ENCODE data around the gene SET. TPM values are rescaled to one million over a fixed set of nuclear protein-coding genes. Genes with fewer than 3 reads are reported as not detected.
A peak's percentile ranks its signal among the peaks of the same experiment; 100 is the strongest.

SET gene
- total and polyA plus RNA-seq, 2 of the 8 experiments (the other 6 are each of a cell fraction or from before 2014, with no cell fraction given) = 466 to 1,345 TPM

GRCh38 chr9:128723866-128724743, 35.1 kb downstream of the SET start, which contains the start of gene ZDHHC12 (continued):
- no peak for TF ChIP-seq RNF2 (IDR thresholded peaks at IDR 0.05; ENCODE audit: borderline replicate concordance, low read depth, low read length, missing control alignments, poor library complexity, severe bottlenecking)
- TF ChIP-seq MAFK (IDR thresholded peaks at IDR 0.05; ENCODE audit: low read depth, low read length) = no peak
- TF ChIP-seq NRF1 (IDR thresholded peaks at IDR 0.05; ENCODE audit: low read depth, low read length) = peak; percentile 92
- peak; percentile 100 for TF ChIP-seq KDM1A (IDR thresholded peaks at IDR 0.05; ENCODE audit: borderline replicate concordance, low read length)
- TF ChIP-seq POLR2A (IDR thresholded peaks at IDR 0.05; ENCODE audit: control extremely low read depth in 1 of 2, low read depth in 2 of 2, low read length in 2 of 2) = peak; percentile 62 to 94
- TF ChIP-seq, protein P1, sequence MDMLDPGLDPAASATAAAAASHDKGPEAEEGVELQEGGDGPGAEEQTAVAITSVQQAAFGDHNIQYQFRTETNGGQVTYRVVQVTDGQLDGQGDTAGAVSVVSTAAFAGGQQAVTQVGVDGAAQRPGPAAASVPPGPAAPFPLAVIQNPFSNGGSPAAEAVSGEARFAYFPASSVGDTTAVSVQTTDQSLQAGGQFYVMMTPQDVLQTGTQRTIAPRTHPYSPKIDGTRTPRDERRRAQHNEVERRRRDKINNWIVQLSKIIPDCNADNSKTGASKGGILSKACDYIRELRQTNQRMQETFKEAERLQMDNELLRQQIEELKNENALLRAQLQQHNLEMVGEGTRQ (IDR thresholded peaks at IDR 0.05; ENCODE audit: low read length) = no peak
- TF ChIP-seq, protein P2, sequence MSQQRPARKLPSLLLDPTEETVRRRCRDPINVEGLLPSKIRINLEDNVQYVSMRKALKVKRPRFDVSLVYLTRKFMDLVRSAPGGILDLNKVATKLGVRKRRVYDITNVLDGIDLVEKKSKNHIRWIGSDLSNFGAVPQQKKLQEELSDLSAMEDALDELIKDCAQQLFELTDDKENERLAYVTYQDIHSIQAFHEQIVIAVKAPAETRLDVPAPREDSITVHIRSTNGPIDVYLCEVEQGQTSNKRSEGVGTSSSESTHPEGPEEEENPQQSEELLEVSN (IDR thresholded peaks at IDR 0.05) = peak; percentile 48; the same call in 1 of the 2 replicates
- peak; percentile 81 for TF ChIP-seq KDM4A (IDR thresholded peaks at IDR 0.05; ENCODE audit: low read depth, low read length, severe bottlenecking)
- peak; percentile 14; the same call in 1 of the 2 replicates for TF ChIP-seq TBP (IDR thresholded peaks at IDR 0.05; ENCODE audit: low read depth, low read length)
- TF ChIP-seq HDAC2 (IDR thresholded peaks at IDR 0.05; ENCODE audit: borderline replicate concordance in 1 of 2, low read depth in 2 of 2, low read length in 2 of 2) = peak in 1 of 2 experiments; percentile 100; a peak in 2 of 4 replicates
- TF ChIP-seq SRF (IDR thresholded peaks at IDR 0.05; ENCODE audit: low read depth, low read length) = no peak
- TF ChIP-seq POLR2AphosphoS5 (IDR thresholded peaks at IDR 0.05; ENCODE audit: low read depth, low read length) = peak; percentile 42; the same call in 1 of the 2 replicates
- TF ChIP-seq CHD1 (IDR thresholded peaks at IDR 0.05; ENCODE audit: low read depth, low read length) = peak; percentile 56; the same call in 1 of the 2 replicates
- peak; percentile 80; the same call in 1 of the 2 replicates for TF ChIP-seq SP1 (IDR thresholded peaks at IDR 0.05; ENCODE audit: low read depth, low read length)
- TF ChIP-seq SUZ12 (IDR thresholded peaks at IDR 0.05; ENCODE audit: low read length) = no peak
- TF ChIP-seq ASH2L (IDR thresholded peaks at IDR 0.05; ENCODE audit: low read length) = peak; percentile 35
- TF ChIP-seq TAF7 (optimal IDR thresholded peaks at IDR 0.05; ENCODE audit: borderline replicate concordance, low read depth, low read length) = peak; percentile 57
- TF ChIP-seq CREB1 (IDR thresholded peaks at IDR 0.05) = 0 out of 2 replicates have a peak, but pooled peaks have one; percentile 3

Measured in H1 (cell line).